Tongue (tissue), 2 donors: ENCODE data around the gene PATZ1. TPM values are rescaled to one million over a fixed set of nuclear protein-coding genes. Genes with fewer than 3 reads are reported as not detected.
A peak's percentile ranks its signal among the peaks of the same experiment; 100 is the strongest.
"Not testable (repeated sequence)": the region's sequence is repeated elsewhere in the genome, so short reads cannot be mapped to it uniquely, and the experiment has no call there.

ENCODE experiments used
- DNase-seq: peaks from one replicate; pipeline ENCODE4 v3.0.0-alpha.2; 2015
- total RNA-seq: library from RNA; depleted of rRNA; stranded (reverse); fragments of >200 nt; gene quantifications from one replicate; pipeline ENCODE4 v1.2.3, GENCODE V29; 2014

Gene PATZ1
- total RNA-seq, 1 donor from 2014 or later = 18.2 TPM

DNA sequence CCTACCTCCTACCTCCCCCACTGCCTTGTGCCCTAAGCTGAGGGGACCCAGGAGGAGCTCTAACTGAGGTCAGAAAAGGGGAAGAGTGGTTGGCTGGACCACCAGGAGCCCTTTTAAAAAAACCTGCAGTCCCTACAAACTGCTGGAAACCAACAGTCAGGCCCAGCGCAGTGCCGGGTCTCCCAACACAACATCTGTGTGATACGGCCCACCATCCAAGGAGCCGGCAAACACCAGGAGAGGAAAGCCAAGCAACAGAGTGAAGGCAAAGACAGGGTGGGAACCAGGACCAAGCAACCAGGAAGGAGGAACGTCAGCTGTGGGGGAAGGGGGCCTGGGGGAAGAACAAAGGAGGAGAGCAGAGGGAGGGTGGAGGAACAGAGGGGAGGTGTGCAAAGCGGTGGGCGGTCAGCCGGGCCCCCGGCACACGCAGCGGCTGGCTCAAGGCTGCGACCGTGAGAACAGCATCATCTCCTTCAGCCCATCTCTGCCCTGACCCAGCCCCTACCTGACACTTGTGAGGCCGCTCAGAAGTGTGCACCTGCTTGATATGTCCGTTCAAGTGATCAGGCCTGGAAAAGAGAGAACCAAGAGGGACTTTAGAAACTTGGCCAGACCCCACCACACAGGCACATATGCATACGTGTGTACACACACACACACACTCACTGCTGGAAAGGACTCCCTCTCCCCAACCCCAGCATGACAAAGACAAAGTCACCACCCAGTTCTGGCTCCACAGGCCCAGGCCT lies 3.6 kb downstream of the PATZ1 start:
- peak; percentile 5 for DNase-seq

DNA sequence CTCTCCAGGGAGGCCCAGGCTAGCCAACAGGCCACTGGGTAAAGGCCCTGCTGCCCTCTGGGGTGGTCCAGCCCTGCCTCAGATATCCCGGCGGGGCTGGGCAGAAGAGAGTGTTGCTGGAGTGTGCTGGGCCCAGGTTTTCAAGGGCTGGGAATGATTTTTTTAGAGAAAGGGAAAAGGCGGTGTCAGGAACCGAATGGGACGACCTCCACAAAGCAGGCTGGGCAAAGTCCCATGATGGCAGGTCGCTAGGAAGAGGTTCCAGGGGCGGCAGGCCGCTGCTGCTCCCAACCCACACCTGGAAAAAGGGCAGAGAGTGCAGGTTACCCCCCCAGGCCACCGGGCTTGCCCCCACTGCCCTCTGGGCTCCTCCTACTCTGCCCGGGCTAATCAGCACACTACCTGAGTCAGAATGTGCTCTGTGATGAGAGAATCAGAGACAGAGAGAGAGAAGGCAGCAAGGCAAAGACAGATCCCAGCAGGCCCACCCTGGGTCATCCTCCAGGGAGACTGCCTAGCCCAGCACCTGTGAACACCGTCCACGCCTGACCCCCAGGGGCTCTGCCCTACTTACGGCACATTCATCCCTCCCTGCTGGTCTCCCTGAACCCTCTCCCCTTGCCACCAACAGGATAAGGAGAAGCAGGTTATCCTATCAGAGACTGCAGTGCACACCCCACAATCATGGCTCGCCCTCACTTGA lies 4.6 kb downstream of the PATZ1 start:
- no peak for DNase-seq

DNA sequence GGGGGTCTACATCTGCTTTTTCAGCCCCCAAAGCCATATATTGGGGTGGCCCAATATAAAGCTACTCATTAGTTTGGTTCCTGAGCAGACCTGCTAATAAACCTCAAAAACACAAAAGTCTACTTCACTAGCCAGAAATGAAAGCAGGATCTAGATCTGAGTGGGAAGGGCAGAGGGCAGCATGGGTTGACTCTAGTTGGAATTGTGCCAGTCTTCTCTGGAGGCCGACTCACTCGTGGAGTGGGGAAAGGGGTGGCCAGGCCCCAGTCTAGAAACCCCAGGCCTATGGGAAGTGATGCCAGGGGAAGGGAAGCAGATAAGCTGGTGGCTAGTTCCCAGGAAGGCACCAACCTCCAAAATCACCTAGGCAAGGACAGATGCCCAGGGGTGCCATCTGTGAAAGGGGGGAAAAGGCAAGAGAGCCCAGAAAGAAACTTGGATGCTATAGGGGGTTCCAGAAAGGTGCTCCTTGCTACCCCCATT lies 5.3 kb downstream of the PATZ1 start:
- DNase-seq = no peak

DNA sequence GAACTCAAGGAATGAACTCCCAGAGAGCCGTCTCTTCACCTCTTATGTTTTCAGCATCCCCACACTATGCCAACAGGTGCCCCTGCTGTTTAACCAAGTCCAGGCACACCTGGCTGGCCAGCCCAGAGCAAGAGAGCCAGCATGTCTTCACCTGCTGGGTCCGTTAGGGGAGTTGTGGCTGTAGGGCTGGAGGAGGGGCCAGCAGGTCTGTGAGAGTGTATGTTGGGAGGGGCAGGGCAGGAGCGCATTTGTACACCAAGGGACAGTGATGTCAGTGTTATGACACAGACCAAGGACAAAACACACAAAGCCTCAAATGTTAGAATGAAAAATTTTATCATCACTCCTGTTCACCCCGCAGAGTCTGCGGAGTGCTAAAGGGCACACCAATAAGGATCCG lies 5.8 kb downstream of the PATZ1 start:
- DNase-seq = no peak

DNA sequence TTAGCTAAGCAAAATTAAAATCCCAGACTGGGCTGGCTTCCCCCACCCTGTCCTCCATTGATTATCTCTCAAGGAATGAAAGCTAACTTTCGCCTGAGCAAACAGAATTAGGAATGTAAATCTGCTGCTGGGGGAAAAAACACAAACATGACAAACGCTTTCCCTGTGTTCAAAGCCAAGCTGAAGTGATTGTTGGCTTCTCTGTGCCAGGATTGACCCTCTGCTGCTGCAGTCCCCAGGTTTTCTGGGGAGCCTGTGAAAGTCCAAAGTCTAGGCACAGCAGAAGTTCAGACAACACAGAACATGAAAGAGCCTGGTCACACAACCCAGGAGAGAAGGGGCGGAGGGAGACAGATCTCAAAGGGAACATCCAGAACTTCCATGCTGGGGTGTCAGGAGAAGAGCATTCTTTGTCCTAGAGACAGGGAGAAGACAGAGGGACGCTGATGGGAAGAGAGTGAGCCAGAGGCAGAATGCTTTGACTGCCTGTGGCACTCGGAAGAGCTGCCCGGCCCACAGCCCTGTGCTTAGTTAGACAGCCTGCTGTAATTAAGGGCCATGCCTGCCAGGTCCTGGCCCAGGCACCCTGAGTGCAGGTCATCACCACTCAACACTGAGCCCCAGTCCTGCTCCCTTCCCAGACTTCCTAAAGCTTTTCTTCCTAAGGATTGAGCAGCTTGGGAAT lies 6.9 kb downstream of the PATZ1 start:
- no peak for DNase-seq

DNA sequence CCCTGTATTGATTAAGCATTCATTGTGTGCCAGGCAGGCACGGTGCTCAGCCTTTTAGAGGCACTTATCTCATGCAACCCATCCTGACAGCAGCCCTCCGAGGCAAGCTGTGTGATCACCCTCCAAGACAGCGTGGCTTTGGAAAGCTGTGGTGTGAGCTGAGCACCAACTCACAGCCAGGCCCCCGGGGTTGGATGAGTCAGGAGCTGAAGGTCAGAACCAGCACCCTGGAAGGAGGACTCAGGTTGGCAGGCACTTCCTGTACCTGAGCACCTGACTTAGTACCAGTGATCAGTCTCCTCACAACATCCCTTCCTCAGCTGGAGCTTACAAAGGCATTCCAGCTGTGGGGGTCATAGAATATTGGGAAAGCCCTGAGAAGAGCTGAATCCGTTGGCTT lies 9.0 kb downstream of the PATZ1 start:
- no peak for DNase-seq

DNA sequence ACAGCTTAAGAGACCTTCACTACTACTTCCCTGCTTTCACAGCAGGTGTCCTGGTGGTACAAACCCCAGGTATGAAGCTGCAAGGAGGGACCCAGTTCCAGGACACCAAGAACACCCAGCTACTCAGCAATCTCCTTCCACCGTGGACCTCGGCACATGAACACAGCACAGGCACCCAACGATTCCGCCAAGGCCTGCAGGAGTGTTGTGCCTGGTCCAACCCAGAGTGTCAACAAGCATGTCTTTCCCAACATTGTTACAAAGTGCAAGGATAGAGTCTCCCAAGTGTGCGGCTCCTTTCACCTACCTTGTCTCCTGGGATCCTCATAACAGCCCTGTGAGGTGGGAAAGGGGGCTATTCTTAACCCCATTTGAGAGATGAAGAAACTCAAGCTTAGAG lies 11.8 kb downstream of the PATZ1 start:
- DNase-seq = no peak

DNA sequence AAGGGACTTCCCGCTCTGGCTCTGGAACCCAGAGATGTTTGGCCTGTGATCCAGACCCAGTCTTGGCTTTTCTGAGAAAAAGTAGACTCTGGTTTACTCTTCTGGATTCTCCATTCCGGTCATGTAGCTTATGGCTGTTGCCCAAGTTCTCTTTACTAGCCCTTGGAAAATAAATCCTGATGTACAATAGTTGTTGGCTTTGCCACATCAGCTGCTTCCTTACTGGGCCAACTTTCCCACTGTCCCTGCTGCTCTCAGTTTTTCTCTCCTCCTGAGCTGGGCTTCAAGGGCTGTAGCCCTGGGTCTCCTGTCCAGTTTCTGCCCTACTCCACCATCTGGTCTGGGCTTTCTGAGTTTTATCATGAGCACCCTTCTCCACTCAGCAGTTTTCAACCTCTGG lies 12.5 kb downstream of the PATZ1 start:
- no peak for DNase-seq

DNA sequence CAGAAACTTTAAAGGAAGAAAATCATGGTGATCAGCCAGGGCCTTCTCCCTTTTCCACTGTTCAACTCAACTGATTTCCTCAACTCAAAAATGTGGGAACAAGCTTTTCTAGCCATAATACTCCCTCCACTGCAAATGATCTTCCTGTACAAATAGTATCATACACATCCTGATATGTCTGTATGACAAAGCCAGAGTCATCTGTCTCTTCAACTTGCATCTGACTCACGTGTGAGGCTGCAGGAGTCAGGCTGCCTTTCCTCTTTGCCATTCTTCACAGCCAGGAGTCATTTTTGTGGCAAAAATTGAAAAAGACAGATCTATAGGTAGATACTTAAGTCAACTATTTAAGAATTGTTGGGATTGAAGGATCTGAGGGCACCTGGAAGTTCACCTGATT lies 13.3 kb downstream of the PATZ1 start:
- no peak for DNase-seq

DNA sequence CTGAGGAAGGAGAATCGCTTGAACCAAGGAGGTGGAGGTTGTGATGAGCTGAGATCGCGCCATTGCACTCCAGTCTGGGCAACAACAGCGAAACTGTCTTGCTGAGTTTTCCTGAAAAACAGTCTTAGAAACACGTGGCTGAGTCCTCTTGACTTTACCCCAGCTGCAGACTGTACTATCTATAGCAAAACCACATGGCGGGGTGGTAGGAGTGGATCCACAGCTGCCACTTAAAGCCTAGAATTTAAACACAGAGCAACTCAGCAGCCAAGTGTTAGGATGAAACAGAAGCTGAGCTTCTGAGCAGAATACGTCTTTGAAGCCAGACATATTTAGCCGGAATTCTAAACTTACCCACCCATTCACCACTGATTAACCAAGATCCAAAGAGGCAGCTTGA lies 14.1 kb downstream of the PATZ1 start:
- peak; percentile 56 for DNase-seq

DNA sequence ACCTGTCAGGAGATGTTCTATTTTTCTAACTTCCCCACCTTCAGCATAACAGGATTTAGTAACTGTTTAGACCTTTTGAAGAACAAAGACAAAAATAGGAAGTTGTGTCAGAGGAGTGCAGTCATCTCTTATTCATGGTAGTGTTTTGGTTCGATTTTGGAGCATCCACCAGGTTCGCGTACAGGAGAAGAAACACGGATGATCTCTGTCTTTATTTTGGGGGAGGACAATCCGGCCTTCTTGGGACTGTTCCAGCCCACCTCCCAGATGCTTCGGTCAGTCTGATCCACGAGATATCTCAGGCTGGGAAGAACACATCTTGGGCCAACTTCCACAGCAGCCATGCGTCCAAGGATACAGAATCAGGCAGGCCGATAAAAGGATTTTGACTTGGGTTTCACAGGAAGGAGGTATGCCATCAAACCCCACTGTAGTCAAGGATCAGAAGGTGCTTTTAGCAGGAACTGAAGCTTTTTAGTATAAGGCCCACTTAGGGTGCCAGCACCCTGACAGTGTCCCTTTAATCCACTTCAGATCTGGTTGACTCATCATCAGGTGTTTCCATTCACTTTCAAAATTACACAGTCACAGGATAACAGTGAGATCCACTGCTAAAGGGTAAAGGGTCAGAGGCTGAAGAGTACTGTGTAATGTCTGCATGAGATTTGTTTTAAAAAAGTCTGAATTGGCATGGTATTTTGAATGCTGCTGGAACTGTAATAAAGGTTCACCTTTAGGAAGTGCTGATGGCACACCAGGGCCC lies 16.5 kb downstream of the PATZ1 start:
- DNase-seq = no peak

DNA sequence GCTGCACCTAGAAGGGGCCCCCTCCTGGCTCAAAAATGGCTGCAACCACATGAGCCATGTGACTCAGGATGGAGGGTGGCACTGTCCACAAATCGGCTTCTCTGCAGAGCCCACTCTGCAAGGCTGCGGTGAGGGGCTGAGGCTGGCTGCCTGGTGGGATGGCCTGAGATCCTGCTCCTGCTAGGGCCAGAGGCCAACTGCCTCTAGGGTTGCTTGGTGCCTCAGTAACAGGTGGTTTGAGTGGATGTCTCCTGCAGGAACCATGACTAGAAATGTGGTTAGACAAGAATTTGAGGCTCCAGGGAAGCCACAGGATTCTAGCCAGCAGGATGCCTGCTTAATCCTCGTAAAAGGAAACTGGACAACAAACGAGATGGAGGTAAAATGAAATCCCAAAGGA lies 17.1 kb downstream of the PATZ1 start:
- DNase-seq = no peak

DNA sequence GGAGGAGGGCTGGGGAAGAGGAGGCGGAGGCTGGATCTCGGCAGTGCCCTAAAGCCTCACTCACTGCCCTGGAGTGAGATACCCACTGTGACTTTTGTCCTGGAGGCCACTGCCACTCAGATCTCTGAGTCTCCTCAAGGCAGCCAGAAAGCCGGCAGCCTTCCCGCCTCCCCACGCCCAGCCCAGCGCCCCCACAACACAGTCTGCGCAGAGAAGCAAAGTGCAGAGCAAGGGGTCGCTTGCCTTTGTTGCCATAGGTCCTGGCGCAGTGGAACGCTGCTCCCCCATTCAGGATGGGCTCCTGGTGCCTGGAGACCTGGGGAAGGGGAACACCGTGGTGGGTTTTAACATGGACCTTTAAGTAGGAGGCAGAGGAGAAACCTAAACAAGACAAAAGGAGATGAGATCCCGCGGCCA lies 17.6 kb downstream of the PATZ1 start:
- DNase-seq = no peak

DNA sequence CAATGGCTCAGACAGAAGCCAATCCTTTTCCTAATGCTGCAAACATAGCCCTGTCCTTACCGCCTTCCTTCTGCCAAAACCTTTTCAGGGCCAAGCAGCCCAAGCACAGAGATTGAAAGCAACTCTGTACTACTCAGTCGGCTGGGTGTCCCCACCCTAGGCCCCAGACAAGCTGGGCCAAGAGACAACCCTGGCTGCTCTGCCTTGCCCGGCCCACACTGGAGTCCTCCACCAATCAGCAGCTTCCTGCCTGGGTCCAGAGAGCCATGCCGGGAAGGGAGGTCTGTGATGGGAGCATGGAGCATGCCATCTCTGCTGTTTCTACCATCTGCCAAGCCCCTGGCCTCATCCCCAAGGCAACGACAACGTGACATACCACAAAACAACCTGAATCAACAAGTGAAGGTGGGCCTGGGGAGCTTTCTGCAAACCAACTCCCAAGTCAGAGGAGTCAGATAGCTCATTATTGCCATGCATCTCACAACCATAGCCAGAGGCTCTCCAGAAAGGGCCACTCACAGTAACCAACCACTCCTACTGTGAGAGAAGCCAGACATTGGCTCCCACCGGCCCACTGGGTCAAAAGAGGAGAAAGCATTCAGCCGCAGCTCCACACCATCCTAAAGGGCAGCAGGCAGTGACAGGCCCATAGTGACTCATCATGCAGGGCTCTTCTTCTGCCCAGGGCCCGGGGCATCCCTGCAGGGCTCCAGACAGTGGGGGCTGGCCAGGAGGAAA lies 18.2 kb downstream of the PATZ1 start:
- DNase-seq = no peak

DNA sequence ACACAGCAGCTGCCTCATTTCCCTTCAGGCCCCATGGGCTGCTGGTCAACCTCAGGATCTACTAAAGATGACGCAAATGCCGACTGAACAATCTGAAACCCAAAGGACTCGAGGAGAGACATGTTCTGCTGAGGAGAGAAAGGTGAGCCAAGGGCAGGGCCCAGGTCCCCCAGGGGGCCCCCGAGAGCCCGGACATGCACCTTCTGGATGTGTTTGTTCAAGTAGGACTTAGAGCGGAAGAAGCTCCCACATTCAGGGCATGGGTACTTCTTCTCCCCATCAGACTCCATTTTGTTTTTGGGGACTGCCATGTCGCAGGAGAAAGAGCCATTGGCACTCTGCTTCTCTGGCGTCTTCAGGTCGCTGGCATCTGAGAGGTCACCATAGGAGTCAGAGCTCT lies 19.3 kb downstream of the PATZ1 start:
- no peak for DNase-seq

DNA sequence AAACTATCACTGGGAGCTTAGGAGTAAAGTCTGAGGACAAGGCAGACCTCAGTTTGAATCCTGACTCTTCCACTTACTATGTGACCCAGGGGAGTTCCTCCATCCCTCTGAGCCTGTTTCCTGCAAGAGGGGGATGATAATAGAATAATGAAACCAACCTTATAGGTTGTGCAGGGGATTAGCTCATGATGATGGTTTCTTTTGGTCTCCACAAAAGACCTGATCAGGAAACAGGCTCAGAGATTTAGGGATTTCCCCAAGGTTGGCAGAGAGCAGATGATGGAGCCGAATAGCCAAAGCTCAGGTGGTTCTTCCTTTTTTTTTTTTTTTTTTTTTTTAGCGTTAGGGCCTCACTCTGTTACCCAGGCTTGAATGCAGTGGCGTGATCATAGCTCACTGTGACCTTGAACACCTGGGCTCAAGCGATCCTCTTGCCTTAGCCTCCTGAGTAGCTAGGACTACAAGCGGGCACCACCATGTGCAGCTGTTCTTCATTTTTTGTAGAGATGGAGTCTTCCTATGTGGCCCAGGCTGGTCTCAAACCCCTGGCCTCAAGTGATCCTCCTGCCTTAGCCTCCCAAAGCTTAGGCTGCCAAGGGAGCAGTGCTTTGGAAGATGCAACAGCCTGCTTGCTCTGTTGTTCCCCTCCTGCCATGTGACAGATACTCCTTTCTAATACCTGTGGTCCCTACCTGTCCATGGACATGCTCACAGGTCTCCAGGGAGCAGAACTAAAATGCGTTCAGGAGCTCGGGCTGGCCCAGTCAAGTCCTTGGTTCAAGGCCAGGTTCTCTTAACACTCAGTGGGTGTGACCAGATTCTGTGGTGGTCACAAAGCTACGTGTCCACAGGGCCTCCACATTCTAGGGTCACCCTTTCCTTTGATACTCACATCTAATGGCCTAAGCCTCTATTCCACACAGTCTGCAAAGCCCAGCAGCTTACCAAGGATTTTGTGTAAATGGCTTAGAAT lies 22.3 kb downstream of the PATZ1 start:
- DNase-seq = no peak

DNA sequence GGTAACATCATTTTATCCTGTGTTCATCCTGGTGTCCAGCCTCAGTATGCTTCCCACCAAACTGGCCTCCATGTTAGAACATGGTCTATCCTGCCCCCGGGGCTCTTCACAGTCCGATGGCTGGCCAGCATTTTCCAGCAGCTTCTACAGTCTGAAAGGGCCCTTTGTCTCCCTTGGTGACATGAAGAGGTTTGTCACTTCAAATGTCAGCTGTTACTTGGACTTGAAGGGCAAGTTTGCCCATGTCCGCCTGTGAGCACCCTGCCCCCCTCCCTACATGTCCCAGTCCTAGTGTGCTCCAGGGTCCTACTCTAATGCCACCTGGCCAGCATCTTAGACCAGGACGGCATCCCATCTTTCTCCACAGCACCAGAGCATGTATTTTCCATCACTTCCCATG lies 24.7 kb downstream of the PATZ1 start:
- DNase-seq = no peak

DNA sequence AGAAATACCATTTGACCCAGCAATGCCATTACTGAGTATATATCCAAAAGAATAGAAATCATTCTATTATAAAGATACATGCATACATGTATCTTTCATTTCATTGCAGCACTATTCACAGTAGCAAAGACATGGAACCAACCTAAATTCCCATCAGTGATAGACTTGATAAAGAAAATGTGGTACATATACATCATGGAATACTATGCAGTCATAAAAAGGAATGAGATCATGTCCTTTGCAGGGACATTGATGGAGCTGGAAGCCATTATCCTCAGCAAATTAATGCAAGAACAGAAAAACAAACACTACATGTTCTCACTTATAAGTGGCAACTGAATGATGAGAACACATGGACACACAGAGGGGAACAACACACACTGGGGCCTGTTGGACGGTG lies 31.9 kb downstream of the PATZ1 start:
- DNase-seq = not testable (repeated sequence)

DNA sequence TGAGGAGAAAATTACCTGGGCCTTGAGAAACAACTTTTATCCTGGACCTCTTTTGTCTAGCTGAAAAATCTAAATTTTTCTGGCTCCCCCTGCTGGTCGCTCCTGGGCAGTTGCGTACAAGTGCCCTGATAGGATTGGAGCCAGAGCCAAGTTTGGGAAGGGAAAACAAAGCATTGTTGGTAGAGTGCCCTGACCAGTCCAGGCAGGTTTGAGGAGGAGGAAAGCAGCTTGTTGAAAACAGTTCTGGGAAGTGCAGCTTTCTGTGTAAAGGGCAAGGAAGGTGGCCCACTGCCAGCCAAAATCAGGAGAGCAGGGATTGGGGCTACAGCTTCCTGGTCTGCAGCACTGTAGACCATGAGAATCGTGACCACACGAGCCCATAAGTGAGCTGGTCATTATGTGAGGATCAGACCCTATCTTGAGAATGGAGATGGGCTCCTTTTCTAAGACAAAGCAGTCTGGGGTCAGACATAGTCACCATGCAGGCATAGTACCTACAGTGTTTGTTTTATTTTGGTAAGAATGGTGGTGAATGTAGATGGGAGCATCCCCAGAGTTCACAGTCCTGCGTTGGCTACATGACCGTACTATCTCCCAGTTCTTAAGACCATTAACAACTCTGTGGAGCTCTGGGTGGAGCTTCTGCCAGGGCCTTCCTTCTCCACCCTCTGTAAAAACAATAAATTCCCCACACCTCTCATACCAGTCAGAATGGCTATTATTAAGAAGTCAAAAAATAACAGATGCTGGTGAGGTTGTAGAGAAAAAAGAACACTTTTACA lies 32.6 kb downstream of the PATZ1 start:
- DNase-seq = peak; percentile 83

DNA sequence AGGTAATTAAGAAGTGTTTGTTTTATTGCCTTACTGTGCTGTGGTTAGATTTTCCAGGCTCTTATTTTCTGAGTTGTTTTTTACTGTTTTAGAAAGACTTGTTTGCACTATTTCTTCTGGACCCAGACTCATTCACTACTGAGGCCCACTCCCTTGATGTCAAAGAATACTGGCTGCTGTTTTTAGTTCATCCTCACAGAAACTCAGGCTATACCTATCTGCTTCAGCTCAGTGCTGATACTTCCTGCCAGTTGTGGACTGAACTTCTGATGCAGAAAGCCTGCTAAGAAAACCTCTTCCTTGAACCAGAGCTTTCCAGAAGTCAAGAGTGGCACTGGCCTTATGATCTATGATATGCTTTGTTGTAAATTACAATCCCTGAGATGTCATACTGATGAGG lies 38.0 kb downstream of the PATZ1 start:
- no peak for DNase-seq
